B cell (primary cell): ENCODE results near the gene LXN.

ENCODE experiments used
- CTCF ChIP-seq: fragments of 200-600 bp; IDR thresholded peaks from one replicate; pipeline ENCODE4 v1.8.0; 2022; ENCODE audit warnings: antibody characterized with exemption, mild to moderate bottlenecking
- EZH2 ChIP-seq: IDR thresholded peaks from 2 replicates; pipeline ENCODE4 v1.6.1; 2012; ENCODE audit warnings: borderline replicate concordance, low read depth, mild to moderate bottlenecking, moderate library complexity, low read length; ENCODE audit not compliant: insufficient read depth, poor library complexity, severe bottlenecking

GRCh38 chr3:158696618-158697017 lies 24.2 kb upstream of the LXN start:
- TF ChIP-seq CTCF (no peak), EZH2 (no peak)
